HEK293 (cell line): ENCODE results near the gene CEP120.

Source experiments
- CTCF ChIA-PET: fragments of 350-600 bp; formaldehyde crosslinking; extraction: SDS; loops from one replicate; lab custom pipeline; 2021; ENCODE audit warnings: antibody characterized with exemption; lab: Yijun Ruan, JAX
- POLR2A ChIA-PET: fragments of 300-600 bp; formaldehyde crosslinking; extraction: SDS; loops from one replicate; lab custom pipeline; 2020; ENCODE audit warnings: antibody characterized with exemption, inconsistent platforms; lab: Yijun Ruan, JAX
- H3K27ac ChIP-seq: fragments of 200-500 bp; sonication (Bioruptor generic); 2 replicates; pipeline ENCODE4 v1.5.1; 2014; ENCODE audit warnings: low read depth, low read length, control low read depth, inconsistent platforms; ENCODE audit errors: extremely low read depth
- H3K36me3 ChIP-seq, 2 experiments: fragments of 200-500 bp in 1 of 2; sonication (Bioruptor generic) in 1 of 2; 1 replicate in 1 of 2; 2 replicates in 1 of 2; pipeline ENCODE4 v1.5.1; 2014 to 2017; ENCODE audit warnings: inconsistent platforms in 2 of 2, low read length in 2 of 2; ENCODE audit not compliant: control insufficient read depth in 2 of 2, insufficient read depth in 1 of 2
- H3K4me1 ChIP-seq: fragments of 200-500 bp; sonication (Bioruptor generic); 2 replicates; pipeline ENCODE4 v1.5.1; 2014; ENCODE audit warnings: mild to moderate bottlenecking, low read length, inconsistent platforms; ENCODE audit not compliant: control insufficient read depth, insufficient read depth
- H3K4me3 ChIP-seq: 2 replicates; pipeline ENCODE4 v1.5.1; 2011; ENCODE audit warnings: low read depth, mild to moderate bottlenecking, control low read depth, low read length, moderate library complexity
- H3K9me3 ChIP-seq: fragments of 200-500 bp; sonication (Bioruptor generic); 2 replicates; pipeline ENCODE4 v1.5.1; 2014; ENCODE audit warnings: low read depth, low read length, inconsistent platforms; ENCODE audit not compliant: control insufficient read depth, insufficient read depth
- AEBP2 ChIP-seq: fragments of 450-650 bp; formaldehyde crosslinking; IDR thresholded peaks from 2 replicates; pipeline ENCODE4 v1.5.1; 2016; ENCODE audit warnings: missing biosample characterization, missing genetic modification characterization, borderline replicate concordance
- BCL6B ChIP-seq: fragments of 450-650 bp; formaldehyde crosslinking; IDR thresholded peaks from 2 replicates; pipeline ENCODE4 v1.5.1; 2017; ENCODE audit warnings: missing biosample characterization, missing genetic modification characterization
- CTCF ChIP-seq: fragments of 450-650 bp; formaldehyde crosslinking; IDR thresholded peaks from 2 replicates; pipeline ENCODE4 v1.5.1; 2016; ENCODE audit warnings: missing biosample characterization, missing genetic modification characterization
- ELK4 ChIP-seq: IDR thresholded peaks from 2 replicates; pipeline ENCODE4 v1.6.1; 2011; ENCODE audit warnings: mild to moderate bottlenecking, low read depth, low read length, borderline replicate concordance
- HOXA7 ChIP-seq: sonication (generic); formaldehyde crosslinking; IDR thresholded peaks from 2 replicates; pipeline ENCODE4 v1.8.1; 2022; ENCODE audit warnings: missing genetic modification reagents, borderline replicate concordance
- KLF10 ChIP-seq: fragments of 450-650 bp; IDR thresholded peaks from 2 replicates; pipeline ENCODE4 v1.5.1; 2018; ENCODE audit warnings: missing biosample characterization, mild to moderate bottlenecking, missing genetic modification characterization
- SP2 ChIP-seq: fragments of 450-650 bp; formaldehyde crosslinking; IDR thresholded peaks from 2 replicates; pipeline ENCODE4 v1.5.1; 2016; ENCODE audit warnings: missing biosample characterization, missing genetic modification characterization
- SP3 ChIP-seq: fragments of 450-650 bp; formaldehyde crosslinking; IDR thresholded peaks from 2 replicates; pipeline ENCODE4 v1.5.1; 2016; ENCODE audit warnings: missing biosample characterization, missing genetic modification characterization
- ZFP37 ChIP-seq: fragments of 450-650 bp; formaldehyde crosslinking; IDR thresholded peaks from 2 replicates; pipeline ENCODE4 v1.5.1; 2016; ENCODE audit warnings: missing biosample characterization, missing genetic modification characterization
- ZNF112 ChIP-seq: fragments of 450-650 bp; formaldehyde crosslinking; IDR thresholded peaks from 2 replicates; pipeline ENCODE4 v1.5.0; 2017; ENCODE audit warnings: missing biosample characterization, missing genetic modification characterization
- ZNF121 ChIP-seq: fragments of 450-650 bp; formaldehyde crosslinking; IDR thresholded peaks from 2 replicates; pipeline ENCODE4 v1.5.1; 2016; ENCODE audit warnings: missing biosample characterization, missing genetic modification characterization
- ZNF175 ChIP-seq: fragments of 450-650 bp; formaldehyde crosslinking; IDR thresholded peaks from 2 replicates; pipeline ENCODE4 v1.5.1; 2016; ENCODE audit warnings: missing biosample characterization, missing genetic modification characterization
- ZNF202 ChIP-seq: fragments of 450-650 bp; formaldehyde crosslinking; IDR thresholded peaks from 2 replicates; pipeline ENCODE4 v1.5.1; 2016; ENCODE audit warnings: missing biosample characterization, missing genetic modification characterization, borderline replicate concordance
- ZNF223 ChIP-seq: fragments of 450-650 bp; formaldehyde crosslinking; IDR thresholded peaks from 2 replicates; pipeline ENCODE4 v1.5.1; 2016; ENCODE audit warnings: missing biosample characterization, missing genetic modification characterization
- ZNF248 ChIP-seq: fragments of 450-650 bp; formaldehyde crosslinking; IDR thresholded peaks from 2 replicates; pipeline ENCODE4 v1.5.1; 2017; ENCODE audit warnings: missing biosample characterization, missing genetic modification characterization
- ZNF518A ChIP-seq: fragments of 450-650 bp; formaldehyde crosslinking; conservative IDR thresholded peaks from 2 replicates; pipeline ENCODE4 v1.5.1; 2016; ENCODE audit warnings: low read depth, missing biosample characterization, missing genetic modification characterization
- ZNF548 ChIP-seq: fragments of 450-650 bp; formaldehyde crosslinking; IDR thresholded peaks from 2 replicates; pipeline ENCODE4 v1.5.1; 2016; ENCODE audit warnings: missing biosample characterization, missing genetic modification characterization
- ZNF623 ChIP-seq: fragments of 450-650 bp; formaldehyde crosslinking; IDR thresholded peaks from 2 replicates; pipeline ENCODE4 v1.5.1; 2016; ENCODE audit warnings: missing biosample characterization, missing genetic modification characterization
- ZNF776 ChIP-seq: fragments of 450-650 bp; formaldehyde crosslinking; IDR thresholded peaks from 2 replicates; pipeline ENCODE4 v1.5.0; 2017; ENCODE audit warnings: missing biosample characterization, missing genetic modification characterization, borderline replicate concordance
- ZNF791 ChIP-seq: fragments of 450-650 bp; formaldehyde crosslinking; IDR thresholded peaks from 2 replicates; pipeline ENCODE4 v1.5.1; 2016; ENCODE audit warnings: missing biosample characterization, missing genetic modification characterization
- ZSCAN4 ChIP-seq: fragments of 450-650 bp; formaldehyde crosslinking; IDR thresholded peaks from 2 replicates; pipeline ENCODE4 v1.5.1; 2017; ENCODE audit warnings: missing biosample characterization, missing genetic modification characterization

Gene CEP120

GRCh38 chr5:123360201-123360571 lies 63.0 kb downstream of the CEP120 start (continued):
- TF ChIP-seq AEBP2 (tag by site-specific recombination), result no peak
- no peak for TF ChIP-seq ZNF202 (tag by site-specific recombination)
- TF ChIP-seq ZNF791 (tag by site-specific recombination), result no peak
- TF ChIP-seq ZNF175, result no peak
- no peak for TF ChIP-seq ZNF518A (tag by site-specific recombination)

GRCh38 chr5:123359454-123360200 lies 63.6 kb downstream of the CEP120 start:
- Histone ChIP-seq H3K36me3 (peaks cover 9 to 12% of the 10 kb centered on the region in 2 experiments; a peak in 2 of 3 replicates), H3K4me1 (peaks cover 3% of the 10 kb centered on the region; the same call in 1 of the 2 replicates), H3K4me3 (no peak overlapping the region), H3K27ac (no peak overlapping the region), H3K9me3 (no peaks in the 10 kb centered on the region)
- TF ChIP-seq ZFP37 (tag by site-specific recombination) (no peak), KLF10 (tag by site-specific recombination) (no peak), BCL6B (tag by site-specific recombination) (no peak), ZNF248 (no peak), ZNF548 (tag by site-specific recombination) (no peak), ELK4 (no peak)
- ChIA-PET CTCF (interaction anchor here (0.6 kb wide), 2 partner anchors 33 to 293 kb away, joined by 3 read pairs; no protein-coding TSS in a partner anchor), POLR2A (no interaction called here)

GRCh38 chr5:123358751-123359150 lies 64.5 kb downstream of the CEP120 start:
- no peak overlapping the region for H3K4me3 ChIP-seq
- no peak overlapping the region for H3K27ac ChIP-seq
- CTCF ChIA-PET, result interaction anchor here (0.8 to 1.0 kb wide), 2 partner anchors 12 to 233 kb away, joined by 4 to 6 read pairs; no protein-coding TSS in a partner anchor
- POLR2A ChIA-PET, result no interaction called here
- no peaks in the 10 kb centered on the region for H3K4me1 ChIP-seq
- peaks cover 9 to 12% of the 10 kb centered on the region in 2 experiments; a peak in 2 of 3 replicates for H3K36me3 ChIP-seq
- H3K9me3 ChIP-seq, result no peaks in the 10 kb centered on the region
- TF ChIP-seq ZNF112 (no peak), HOXA7 (no peak), ZNF202 (tag by site-specific recombination) (no peak), CTCF (tag by site-specific recombination) (no peak), ZNF623 (tag by site-specific recombination) (no peak), ZNF121 (tag by site-specific recombination) (no peak), SP3 (no peak), ZSCAN4 (tag by site-specific recombination) (no peak), ZNF776 (tag by site-specific recombination) (no peak), ZNF223 (no peak), SP2 (tag by site-specific recombination) (no peak)
